Neuronal stem cell (in vitro differentiated cells): ENCODE data around the gene MGAT3.

Experiments used
- DNase-seq: peaks from one replicate; pipeline ENCODE4 v3.0.0-alpha.2; 2013; ENCODE audit warnings: low spot score
- H2AFZ ChIP-seq: one replicate; pipeline ENCODE4 v1.6.1; 2013; ENCODE audit warnings: mild to moderate bottlenecking, low read length, inconsistent platforms
- H2AK5ac ChIP-seq: 2 replicates; pipeline ENCODE4 v1.6.1; 2013; ENCODE audit warnings: low read depth, mild to moderate bottlenecking, inconsistent platforms, low read length, moderate library complexity, mixed read lengths
- H2BK120ac ChIP-seq: 2 replicates; pipeline ENCODE4 v1.6.1; 2013; ENCODE audit warnings: low read depth, mild to moderate bottlenecking, inconsistent platforms, low read length, moderate library complexity, mixed read lengths
- H2BK12ac ChIP-seq: one replicate; pipeline ENCODE4 v1.6.1; 2013; ENCODE audit warnings: low read length, inconsistent platforms
- H2BK15ac ChIP-seq: 2 replicates; pipeline ENCODE4 v1.6.1; 2013; ENCODE audit warnings: mild to moderate bottlenecking, low read length, inconsistent platforms, mixed read lengths
- H2BK5ac ChIP-seq: one replicate; pipeline ENCODE4 v1.6.1; 2013; ENCODE audit warnings: inconsistent platforms, mild to moderate bottlenecking, low read length, moderate library complexity
- H3K14ac ChIP-seq: one replicate; pipeline ENCODE4 v1.6.1; 2013; ENCODE audit warnings: low read length, inconsistent platforms
- H3K18ac ChIP-seq: 2 replicates; pipeline ENCODE4 v1.6.1; 2013; ENCODE audit warnings: low read length, inconsistent platforms
- H3K23ac ChIP-seq: 2 replicates; pipeline ENCODE4 v1.6.1; 2013; ENCODE audit warnings: low read depth, mild to moderate bottlenecking, mixed read lengths, low read length, inconsistent platforms; ENCODE audit not compliant: poor library complexity
- H3K27ac ChIP-seq: replicated peaks from 3 replicates; pipeline ENCODE4 v1.5.1; 2013; ENCODE audit warnings: low read length, inconsistent platforms
- H3K27me3 ChIP-seq, 3 experiments: 2 replicates each; pipeline ENCODE4 v1.6.1; 2013; ENCODE audit warnings: low read length in 3 of 3, mild to moderate bottlenecking in 2 of 3, inconsistent platforms in 1 of 3, low read depth in 1 of 3, mixed read lengths in 1 of 3, moderate library complexity in 1 of 3; ENCODE audit not compliant: control insufficient read depth in 3 of 3, insufficient read depth in 3 of 3
- H3K36me3 ChIP-seq, 2 donors: replicated peaks in 1 of 2; 2 replicates each; pipeline ENCODE4 v1.6.1; 2013; ENCODE audit warnings: low read length in 2 of 2; ENCODE audit not compliant: control insufficient read depth in 2 of 2, insufficient read depth in 2 of 2
- H3K4ac ChIP-seq: 2 replicates; pipeline ENCODE4 v1.6.1; 2013; ENCODE audit warnings: inconsistent platforms, mild to moderate bottlenecking, low read length, moderate library complexity
- H3K4me1 ChIP-seq, 2 donors: 1 replicate in 1 of 2; 2 replicates in 1 of 2; pipeline ENCODE4 v1.6.1; 2013; ENCODE audit warnings: low read length in 2 of 2, low read depth in 1 of 2; ENCODE audit not compliant: control insufficient read depth in 2 of 2, insufficient read depth in 1 of 2
- H3K4me2 ChIP-seq: one replicate; pipeline ENCODE4 v1.6.1; 2013; ENCODE audit warnings: mild to moderate bottlenecking, low read length, inconsistent platforms; ENCODE audit not compliant: insufficient read depth, poor library complexity, severe bottlenecking
- H3K4me3 ChIP-seq, 2 donors: 2 replicates each; pipeline ENCODE4 v1.5.1; 2013; ENCODE audit warnings: low read length in 2 of 2, mild to moderate bottlenecking in 2 of 2, inconsistent platforms in 1 of 2, moderate library complexity in 1 of 2
- H3K79me1 ChIP-seq: one replicate; pipeline ENCODE4 v1.6.1; 2013; ENCODE audit warnings: low read depth, mild to moderate bottlenecking, inconsistent platforms, low read length, moderate library complexity
- H3K9ac ChIP-seq: one replicate; pipeline ENCODE4 v1.6.1; 2013; ENCODE audit warnings: mild to moderate bottlenecking, low read depth, low read length, inconsistent platforms; ENCODE audit not compliant: poor library complexity
- H3K9me3 ChIP-seq, 2 donors: replicated peaks in 1 of 2; 2 replicates each; pipeline versions ENCODE3 to v1.6.1; 2013; ENCODE audit warnings: low read length in 2 of 2, mild to moderate bottlenecking in 2 of 2, inconsistent platforms in 1 of 2, low read depth in 1 of 2, mixed read lengths in 1 of 2, moderate library complexity in 1 of 2; ENCODE audit not compliant: control insufficient read depth in 2 of 2, insufficient read depth in 1 of 2
- H4K8ac ChIP-seq: one replicate; pipeline ENCODE4 v1.6.1; 2013; ENCODE audit warnings: low read depth, mild to moderate bottlenecking, inconsistent platforms, low read length, moderate library complexity
- H4K91ac ChIP-seq: one replicate; pipeline ENCODE4 v1.6.1; 2013; ENCODE audit warnings: low read length, low read depth, mild to moderate bottlenecking, inconsistent platforms; ENCODE audit not compliant: poor library complexity
- WGBS, 2 donors: extraction: QIAGEN DNeasy Blood & Tissue Kit; methylation state at CpG; one replicate each; pipeline ENCODE4 v1.1.7; 2013; ENCODE audit warnings: missing lambda C conversion rate in 2 of 2, mixed read lengths in 1 of 2; ENCODE audit not compliant: insufficient read length in 2 of 2, insufficient replicate concordance in 1 of 2; ENCODE audit errors: extremely low coverage in 2 of 2; 5-methylcytosine and 5-hydroxymethylcytosine counted together

MGAT3 gene

DNA sequence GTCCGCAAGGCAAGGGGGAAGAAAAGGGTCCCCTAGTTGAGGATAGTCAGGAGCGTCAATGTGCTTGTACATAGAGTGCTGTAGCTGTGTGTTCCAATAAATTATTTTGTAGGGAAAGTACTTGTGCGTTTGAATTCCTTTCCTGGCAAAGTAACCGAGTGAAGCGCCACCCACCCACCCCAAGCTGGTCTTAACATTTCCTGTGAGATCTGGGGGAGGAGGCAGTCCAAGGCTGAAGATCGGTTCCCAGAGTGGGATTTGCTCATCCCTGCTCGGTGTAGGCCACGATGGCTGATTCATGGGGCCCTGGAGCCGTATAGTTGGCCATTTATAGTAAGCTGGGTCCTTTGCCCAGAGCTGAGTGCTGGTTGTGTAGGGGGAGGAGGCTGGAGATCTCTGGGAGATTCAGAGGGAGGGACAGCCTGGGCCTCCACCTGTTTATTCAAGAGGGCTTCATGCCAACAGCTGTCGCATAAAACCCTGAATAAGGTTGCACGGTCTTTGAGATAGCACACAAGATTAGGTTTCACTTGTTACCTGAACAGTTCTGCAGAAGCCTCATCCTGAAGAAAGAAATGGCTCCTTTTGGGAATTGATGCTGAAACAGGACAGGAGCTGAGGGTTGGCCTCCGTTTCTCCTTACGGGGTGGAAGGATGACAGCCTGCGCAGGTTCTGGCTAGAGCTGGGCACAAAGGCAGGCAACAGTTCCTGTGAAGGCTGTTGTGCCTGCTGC, 65.9 kb downstream of the MGAT3 start:
- peak overlapping the region; percentile 24 for H3K9ac ChIP-seq
- peak overlapping the region; percentile 47 for H3K27ac ChIP-seq
- no CpG with 5 or more reads among the region's 14 CpGs for WGBS, 2 donors
- H3K4me3 ChIP-seq: peak overlapping the region; percentile 0 to 28
- H2AK5ac ChIP-seq: no peak overlapping the region
- H2AFZ ChIP-seq: no peak overlapping the region
- H3K79me1 ChIP-seq: peaks cover 9% of the 10 kb centered on the region
- H3K14ac ChIP-seq: no peak overlapping the region
- peaks cover 0 to 4% of the 10 kb centered on the region in 2 donors for H3K9me3 ChIP-seq
- no peak overlapping the region for H2BK12ac ChIP-seq
- no peak overlapping the region for H2BK15ac ChIP-seq
- peaks cover 24% of the 10 kb centered on the region in 2 donors for H3K4me1 ChIP-seq
- H3K36me3 ChIP-seq: peaks cover 38 to 63% of the 10 kb centered on the region in 2 donors
- H3K4me2 ChIP-seq: peak overlapping the region; percentile 31
- no peak overlapping the region for H3K18ac ChIP-seq
- no peak overlapping the region for H2BK120ac ChIP-seq
- no peak overlapping the region for H3K23ac ChIP-seq
- no peak overlapping the region for H4K8ac ChIP-seq
- H3K27me3 ChIP-seq: no peaks in the 10 kb centered on the region
- no peak overlapping the region for H4K91ac ChIP-seq
- no peak overlapping the region for H2BK5ac ChIP-seq
- no peak overlapping the region for H3K4ac ChIP-seq
- DNase-seq: no peak

DNA sequence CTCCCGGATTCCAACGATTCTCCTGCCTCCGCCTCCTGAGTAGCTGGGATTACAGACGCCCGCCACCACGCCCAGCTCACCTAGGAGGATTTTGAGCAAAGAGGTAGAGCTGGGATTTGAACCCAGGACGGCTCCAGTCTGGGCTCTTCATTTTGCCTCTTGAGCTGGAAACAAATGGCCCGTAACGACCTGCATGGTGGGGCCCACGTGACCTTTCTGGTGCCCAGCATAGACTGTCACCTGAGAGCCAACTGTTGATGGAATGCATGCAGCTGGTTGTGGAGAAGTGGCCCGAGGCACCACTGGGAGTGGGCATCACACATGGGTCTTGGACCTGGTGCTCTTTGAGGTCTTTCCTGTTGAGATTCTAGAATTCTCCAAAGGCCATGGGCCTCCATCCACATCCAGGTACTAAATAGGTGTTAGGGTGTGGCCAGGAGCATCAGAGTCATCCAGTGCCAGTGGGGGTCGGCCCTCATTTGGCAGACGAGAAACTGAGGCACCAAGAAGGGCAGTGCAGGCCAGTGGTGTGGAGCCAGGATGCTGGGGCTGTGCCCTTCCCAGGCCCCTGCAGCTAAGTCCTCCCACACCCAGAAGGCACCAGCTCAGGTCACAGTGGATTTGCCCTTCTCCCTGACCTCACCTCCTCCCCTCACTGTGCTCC, 67.4 kb downstream of the MGAT3 start:
- no peak overlapping the region for H3K4me2 ChIP-seq
- H2AK5ac ChIP-seq: no peak overlapping the region
- peaks cover 13% of the 10 kb centered on the region for H3K79me1 ChIP-seq
- no peak overlapping the region for H3K18ac ChIP-seq
- H3K36me3 ChIP-seq: peaks cover 43 to 71% of the 10 kb centered on the region in 2 donors
- H3K4me3 ChIP-seq: peak overlapping the region in 1 of 2 donors; percentile 2
- H3K9me3 ChIP-seq: peaks cover 0 to 4% of the 10 kb centered on the region in 2 donors
- H3K23ac ChIP-seq: no peak overlapping the region
- no peak overlapping the region for H2BK120ac ChIP-seq
- no peak overlapping the region for H4K8ac ChIP-seq
- H2BK5ac ChIP-seq: no peak overlapping the region
- no peak overlapping the region for H3K9ac ChIP-seq
- H4K91ac ChIP-seq: no peak overlapping the region
- no peak overlapping the region for H2AFZ ChIP-seq
- H2BK15ac ChIP-seq: no peak overlapping the region
- H3K27me3 ChIP-seq: no peaks in the 10 kb centered on the region
- no peak overlapping the region for H3K4ac ChIP-seq
- H3K14ac ChIP-seq: no peak overlapping the region
- no peak for DNase-seq
- H2BK12ac ChIP-seq: no peak overlapping the region
- WGBS, 2 donors: no CpG with 5 or more reads among the region's 13 CpGs
- peak overlapping the region; percentile 6 for H3K27ac ChIP-seq
- H3K4me1 ChIP-seq: peaks cover 19 to 20% of the 10 kb centered on the region in 2 donors

- no peak overlapping the region for H4K91ac ChIP-seq
- DNase-seq: no peak
- no peaks in the 10 kb centered on the region for H3K27me3 ChIP-seq
- H2BK120ac ChIP-seq: no peak overlapping the region
- H3K9me3 ChIP-seq: peaks cover 0 to 4% of the 10 kb centered on the region in 2 donors
- no peak overlapping the region for H2AFZ ChIP-seq
- H3K27ac ChIP-seq: no peak overlapping the region
- peaks cover 49 to 79% of the 10 kb centered on the region in 2 donors for H3K36me3 ChIP-seq
- WGBS, 2 donors: no CpG with 5 or more reads among the region's 10 CpGs
- peaks cover 19 to 21% of the 10 kb centered on the region in 2 donors for H3K4me1 ChIP-seq
- no peak overlapping the region for H3K18ac ChIP-seq
- H2BK15ac ChIP-seq: no peak overlapping the region
- no peak overlapping the region for H2AK5ac ChIP-seq
- H3K4me2 ChIP-seq: no peak overlapping the region
- no peak overlapping the region for H3K4ac ChIP-seq
- no peak overlapping the region for H3K4me3 ChIP-seq
- no peak overlapping the region for H3K14ac ChIP-seq
- no peak overlapping the region for H4K8ac ChIP-seq
- H3K9ac ChIP-seq: no peak overlapping the region
- H2BK5ac ChIP-seq: no peak overlapping the region
- H3K23ac ChIP-seq: peak overlapping the region; percentile 45
- H2BK12ac ChIP-seq: no peak overlapping the region
- peaks cover 13% of the 10 kb centered on the region for H3K79me1 ChIP-seq
Measured at GRCh38 chr22:39524753-39525657, 68.2 kb downstream of the MGAT3 start.
